Head of caudate nucleus (tissue), 42 donors: ENCODE results near the gene CRTC3.
A peak's percentile ranks its signal among the peaks of the same experiment; 100 is the strongest.

ENCODE experiments used
- DNase-seq, 42 donors: peaks; one replicate each; pipeline versions ENCODE4 v3.0.0 to v3.0.0-alpha.2; 2020 to 2021; ENCODE audit warnings: mixed read lengths in 7 of 42
- intact Hi-C: fragments of 100-400 bp; cut with DNase I; formaldehyde crosslinking; loops from one replicate; pipeline ENCODE4 v1.15.0; 2022

CRTC3 gene

DNA sequence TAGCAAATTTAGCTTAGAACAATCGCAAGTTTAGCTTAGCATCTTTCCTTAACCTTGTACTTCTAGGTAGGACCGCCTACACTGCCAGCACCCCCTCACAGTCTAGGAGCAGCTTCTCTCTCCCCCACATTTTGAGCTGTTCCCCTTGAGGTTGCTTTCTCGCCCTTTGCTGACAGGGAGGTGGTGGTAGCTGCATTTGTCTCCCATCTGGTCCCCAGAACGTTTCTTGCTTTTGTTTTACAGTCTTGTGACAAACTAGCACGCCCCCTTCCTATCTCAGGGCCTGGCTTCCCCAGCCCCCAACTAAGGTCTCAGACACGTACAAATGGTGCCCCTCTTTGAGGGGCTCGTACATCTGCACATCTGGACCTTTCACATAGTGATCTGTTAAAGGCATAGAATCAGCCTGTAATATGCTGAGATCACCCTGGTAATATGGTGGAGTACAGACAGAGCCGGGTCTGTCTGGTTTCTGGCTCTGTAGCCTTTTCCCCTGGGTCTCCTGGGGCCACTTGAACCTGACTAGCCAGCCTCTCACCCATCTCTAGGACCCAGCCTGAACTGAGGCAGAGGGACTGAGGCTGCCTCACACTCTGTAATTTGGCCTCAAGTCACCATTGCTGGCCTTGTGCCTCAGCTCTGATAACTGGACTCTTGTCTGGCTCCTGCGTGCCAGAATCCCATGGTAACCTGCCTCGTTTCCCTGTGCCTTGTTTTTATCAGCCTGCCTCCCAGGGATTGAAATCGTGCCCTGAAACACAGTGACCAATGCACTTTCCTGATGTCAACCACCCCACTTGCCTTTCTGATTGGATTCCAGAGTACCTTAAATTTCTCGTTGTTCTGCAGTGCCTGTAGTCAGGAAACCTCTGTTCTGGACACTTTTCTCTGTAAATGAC, 27.7 kb downstream of the CRTC3 start:
- intact Hi-C loops = no loop called here
- DNase-seq = peak; percentile 55 to 96 (median 77)

- DNase-seq = peak in 9 of 42 donors; percentile 19 to 52 (median 33)
Measured at GRCh38 chr15:90558171-90558573, 28.4 kb downstream of the CRTC3 start.

DNA sequence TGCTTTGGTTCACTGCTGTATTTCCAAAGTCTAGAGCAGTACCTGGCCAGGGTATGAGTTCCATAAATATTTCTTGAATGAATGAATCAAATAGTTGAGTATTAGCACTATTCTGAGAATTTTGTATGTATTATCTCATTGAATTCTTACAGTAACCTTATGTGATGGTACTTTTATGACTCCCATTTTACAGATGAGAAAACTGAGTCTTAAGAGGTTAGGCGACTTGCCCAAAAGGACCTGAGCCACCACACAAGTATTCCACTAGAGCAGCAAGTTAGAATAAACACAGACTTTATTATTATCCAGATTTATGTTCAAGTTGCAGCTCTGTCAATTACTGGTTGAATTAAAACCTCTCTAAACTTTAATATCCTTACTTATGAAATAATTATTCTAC, 29.4 kb downstream of the CRTC3 start:
- DNase-seq = no peak
- intact Hi-C loops = no loop called here

More at GRCh38 chr15:90558171-90558573, 28.4 kb downstream of the CRTC3 start:
- intact Hi-C loops = no loop called here

GRCh38 chr15:90560229-90560776, 30.6 kb downstream of the CRTC3 start:
- DNase-seq = peak in 8 of 42 donors; percentile 24 to 74 (median 46)
- intact Hi-C loops = no loop called here

GRCh38 chr15:90561344-90562244, 31.9 kb downstream of the CRTC3 start:
- intact Hi-C loops = no loop called here
- DNase-seq = peak in 2 of 42 donors; percentile 21 to 63

- peak in 1 of 42 donors; percentile 36 for DNase-seq
- intact Hi-C loops = no loop called here
Measured at GRCh38 chr15:90562669-90563068, 32.9 kb downstream of the CRTC3 start.

DNA sequence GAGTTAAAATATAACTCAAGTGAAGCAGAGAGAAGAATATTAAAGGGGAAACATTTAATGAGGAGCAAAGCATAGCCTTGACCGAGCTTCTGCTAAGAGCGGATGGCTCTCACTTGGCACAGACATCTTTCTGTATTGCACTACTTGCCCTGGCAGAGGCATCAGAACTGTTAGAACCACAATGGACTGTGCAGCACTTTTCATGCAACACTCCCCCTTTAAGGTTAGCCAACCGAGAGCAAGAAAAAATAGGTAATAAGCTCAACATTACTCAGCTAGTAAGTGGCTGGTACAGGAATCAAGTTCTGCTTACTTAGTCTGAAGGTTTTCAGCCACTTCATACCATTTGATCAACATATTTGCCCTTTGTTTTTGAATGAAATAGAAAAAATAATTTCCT, 33.7 kb downstream of the CRTC3 start:
- peak in 1 of 42 donors; percentile 61 for DNase-seq
- intact Hi-C loops = no loop called here

DNA sequence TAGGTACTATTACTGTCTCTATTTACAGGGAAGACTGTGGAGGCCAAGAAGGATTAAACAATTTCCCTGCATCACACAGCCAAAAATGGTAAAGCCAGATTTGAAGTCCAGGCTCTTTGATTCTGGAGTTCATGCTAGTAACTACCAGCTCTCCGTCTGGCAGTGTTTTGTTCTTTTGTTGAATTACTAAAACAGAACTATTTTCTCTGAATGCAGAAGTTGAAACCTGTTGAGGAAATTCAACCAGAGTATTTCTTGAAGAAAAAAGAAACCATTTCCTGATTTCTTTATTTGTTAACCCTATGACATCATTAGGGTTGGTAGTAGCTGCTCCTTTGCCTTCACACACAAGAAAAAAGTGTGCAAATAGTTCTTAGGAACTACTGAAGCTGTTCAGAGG, 34.3 kb downstream of the CRTC3 start:
- intact Hi-C loops = no loop called here
- no peak for DNase-seq

GRCh38 chr15:90564590-90564989, 34.9 kb downstream of the CRTC3 start:
- intact Hi-C loops = no loop called here
- no peak for DNase-seq

DNA sequence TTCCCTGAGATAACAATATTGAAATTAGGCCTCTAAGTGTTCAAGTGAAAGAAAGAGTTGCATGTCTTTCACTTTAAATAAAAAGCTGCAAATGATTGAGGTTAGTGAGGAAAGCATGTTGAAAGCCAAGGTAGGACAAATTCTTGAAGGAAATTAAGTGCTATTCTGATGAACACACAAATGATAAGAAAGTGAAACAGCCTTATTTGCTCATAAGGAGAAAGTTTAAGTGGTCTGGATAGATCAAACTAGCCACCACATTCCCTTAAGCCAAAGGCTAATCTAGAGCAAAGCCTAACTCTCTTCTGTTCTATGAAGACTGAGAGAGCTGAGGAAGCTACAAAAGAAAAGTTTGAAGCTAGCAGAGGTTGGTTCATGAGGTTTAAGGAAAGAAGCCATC, 36.1 kb downstream of the CRTC3 start:
- intact Hi-C loops = no loop called here
- no peak for DNase-seq

DNA sequence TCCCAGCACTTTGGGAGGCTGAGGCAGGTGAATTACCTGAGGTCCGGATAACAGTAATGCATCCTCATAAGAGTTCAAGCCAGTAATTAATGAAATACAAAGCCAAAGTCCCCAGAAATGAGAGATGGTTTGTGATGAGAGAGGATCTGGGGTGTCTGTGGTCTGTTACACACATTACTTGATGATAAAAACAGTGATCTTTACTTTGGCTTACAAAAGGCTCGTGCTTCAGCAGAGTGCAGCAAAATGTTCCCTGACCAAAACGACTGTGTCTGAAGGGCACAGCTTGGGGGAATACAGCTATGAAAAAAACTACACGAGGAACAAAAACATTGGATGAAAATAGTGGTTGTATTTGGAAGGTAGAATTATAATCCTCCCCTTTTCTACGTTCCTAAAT, 40.9 kb downstream of the CRTC3 start:
- intact Hi-C loops = no loop called here
- peak in 1 of 42 donors; percentile 32 for DNase-seq

DNA sequence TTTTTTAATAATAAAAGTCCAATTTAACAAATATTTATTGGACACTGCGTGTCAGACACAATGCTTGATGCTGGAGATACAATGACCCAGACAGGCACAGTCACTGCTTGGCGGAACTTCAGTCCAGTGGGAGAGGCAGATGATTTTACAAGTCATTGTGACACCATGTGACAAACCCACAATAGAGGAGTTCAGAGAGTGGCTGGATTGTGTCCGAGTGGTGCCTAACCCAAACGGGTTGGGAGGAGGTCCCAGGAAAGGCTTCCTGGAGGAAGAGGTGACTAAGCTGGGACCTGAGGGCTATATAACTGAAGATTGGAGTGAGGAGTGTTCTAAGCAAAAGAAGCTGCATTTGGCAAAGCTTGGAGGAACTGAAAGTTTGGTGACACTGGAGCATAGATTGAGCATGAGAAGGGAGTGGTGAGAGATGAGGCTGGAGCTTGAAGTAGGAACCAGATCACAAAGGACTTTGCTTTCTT, 41.4 kb downstream of the CRTC3 start:
- intact Hi-C loops = no loop called here

GRCh38 chr15:90572893-90573292, 43.2 kb downstream of the CRTC3 start:
- DNase-seq = peak in 2 of 42 donors; percentile 5 to 25
- intact Hi-C loops = no loop called here

More for the DNA sequence above, 41.4 kb downstream of the CRTC3 start:
- peak; percentile 27 to 92 (median 76) for DNase-seq

- peak in 3 of 42 donors; percentile 14 to 46 (median 34) for DNase-seq
- intact Hi-C loops = no loop called here
Measured at GRCh38 chr15:90576711-90577389, 47.1 kb downstream of the CRTC3 start.

DNA sequence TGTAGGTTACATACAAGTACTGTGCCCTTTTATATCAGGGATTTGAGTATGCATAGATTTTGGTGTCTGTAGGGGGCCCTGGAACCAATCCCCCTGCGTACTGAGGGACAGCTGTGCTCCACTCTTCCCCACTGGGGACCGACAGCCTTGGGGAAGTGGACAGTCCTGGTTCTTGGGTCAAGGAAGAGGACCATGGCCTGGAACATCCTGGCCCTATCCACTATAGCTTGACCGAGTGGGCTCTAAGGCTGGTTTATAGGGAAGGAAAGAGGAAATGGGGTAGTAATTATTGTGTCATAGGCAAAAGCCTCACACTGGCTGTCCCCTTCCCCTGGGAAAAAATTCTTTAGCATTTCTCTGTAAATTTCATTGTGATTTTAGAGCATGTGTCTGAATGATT, 49.5 kb downstream of the CRTC3 start:
- intact Hi-C loops = no loop called here
- DNase-seq = peak in 2 of 42 donors; percentile 4 to 28

- peak in 2 of 42 donors; percentile 2 to 4 for DNase-seq
- intact Hi-C loops = no loop called here
Measured at GRCh38 chr15:90580099-90580498, 50.4 kb downstream of the CRTC3 start.

GRCh38 chr15:90580541-90580940, 50.8 kb downstream of the CRTC3 start:
- intact Hi-C loops = no loop called here
- DNase-seq = peak in 1 of 42 donors; percentile 6

- intact Hi-C loops = no loop called here
- peak in 1 of 42 donors; percentile 8 for DNase-seq
Measured at GRCh38 chr15:90580946-90581345, 51.2 kb downstream of the CRTC3 start.
